Adrenal gland (tissue), 12 donors: Measurements from ENCODE around the gene SNED1. TPM values are rescaled to one million over a fixed set of nuclear protein-coding genes. Genes with fewer than 3 reads are reported as not detected.

ENCODE experiments used
- DNase-seq, 7 donors: peaks; one replicate each; pipeline ENCODE4 v3.0.0-alpha.2; 2019 to 2020
- H3K27ac ChIP-seq, 5 donors: fragments of 200-600 bp; sonication (generic) in 4 of 5; 1 replicate in 3 of 5; 2 replicates in 2 of 5; pipeline versions ENCODE4 v1.5.1 to v1.8.0; 2016 to 2020; ENCODE audit warnings: mild to moderate bottlenecking in 1 of 5
- H3K27me3 ChIP-seq: fragments of 200-600 bp; 2 replicates; pipeline ENCODE4 v1.8.0; 2021
- H3K36me3 ChIP-seq, 2 donors: fragments of 200-600 bp; replicated peaks in 1 of 2; 1 replicate in 1 of 2; 2 replicates in 1 of 2; pipeline versions ENCODE4 v1.5.1 to v1.8.0; 2018 to 2022
- H3K4me1 ChIP-seq, 2 donors: fragments of 200-600 bp; replicated peaks in 1 of 2; 1 replicate in 1 of 2; 2 replicates in 1 of 2; pipeline versions ENCODE4 v1.5.1 to v1.8.0; 2018 to 2021
- H3K4me3 ChIP-seq, 4 donors: fragments of 200-600 bp; sonication (generic) in 3 of 4; one replicate each; pipeline ENCODE4 v1.5.1; 2016 to 2018
- H3K9me3 ChIP-seq, 3 donors: fragments of 200-600 bp; sonication (generic) in 1 of 3; replicated peaks in 1 of 3; 1 replicate in 2 of 3; 2 replicates in 1 of 3; pipeline versions ENCODE4 v1.5.1 to v1.8.0; 2016 to 2021
- POLR2A ChIP-seq, 2 donors: fragments of 450-650 bp; IDR thresholded peaks; one replicate each; pipeline ENCODE4 v1.6.1; 2017; ENCODE audit warnings: antibody characterized with exemption in 2 of 2, mild to moderate bottlenecking in 2 of 2, moderate library complexity in 1 of 2
- WGBS, 4 donors: extraction: QIAGEN DNeasy Blood & Tissue Kit in 2 of 4; methylation state at CpG; one replicate each; pipeline versions ENCODE4 v1.1.5 to v1.1.7; 2013 to 2017; 5-methylcytosine and 5-hydroxymethylcytosine counted together
- intact Hi-C, 2 donors: fragments of 100-400 bp; cut with DNase I; formaldehyde crosslinking; loops; one replicate each; pipeline versions ENCODE4 v1.14.1 to v1.15.0; 2022 to 2023
- polyA plus RNA-seq, 3 donors: library from polyadenylated mRNA; stranded (reverse); fragments of 200-250 nt in 2 of 3; fragments of 350-450 nt in 1 of 3; fragmentation: Illumina TruSeq in 1 of 3; extraction: RNeasy Lipid Tissue Mini Kit (QIAGEN cat#74804) in 1 of 3; gene quantifications; one replicate each; pipeline ENCODE4 v1.2.3, GENCODE V29; 2013 to 2014
- total RNA-seq, 9 donors: library from RNA; depleted of rRNA in 4 of 9; stranded (reverse); fragments of >200 nt in 4 of 9; fragments of 120-200 nt in 1 of 9; fragmentation: NEBNext Ultra II Directional in 1 of 9; extraction: Animal tissue kit (Norgen Biotek cat#: 25700) in 1 of 9; gene quantifications; one replicate each; pipeline versions ENCODE4 v1.1.0 to v1.2.4, GENCODE V29; 2013 to 2023
- TF ChIP-seq, protein P1 (sequence below), 6 experiments: fragments of 450-650 bp in 4 of 6; fragments of 200-600 bp in 2 of 6; sonication (generic) in 1 of 6; IDR thresholded peaks; 1 replicate in 5 of 6; 2 replicates in 1 of 6; pipeline versions ENCODE4 v1.5.1 to v1.8.0; 2016 to 2021; ENCODE audit warnings: antibody characterized with exemption in 6 of 6, mild to moderate bottlenecking in 2 of 6, moderate library complexity in 1 of 6
- donor health status: healthy with polysubstance abuse.
- donor health status: Bipolar disorder and iron deficiency.
- donor health status: DM: yes; HTN: yes; CAD: no.
- donor health status: DM: no; HTN: no; CAD: no.
- donor health status: DM: no; HTN: no; CAD: no.
- donor health status: DM: yes; HTN: yes; CAD: no.

SNED1 gene
- total and polyA plus RNA-seq, 12 donors, result 3.1 to 59.5 (median 22.9) TPM

DNA sequence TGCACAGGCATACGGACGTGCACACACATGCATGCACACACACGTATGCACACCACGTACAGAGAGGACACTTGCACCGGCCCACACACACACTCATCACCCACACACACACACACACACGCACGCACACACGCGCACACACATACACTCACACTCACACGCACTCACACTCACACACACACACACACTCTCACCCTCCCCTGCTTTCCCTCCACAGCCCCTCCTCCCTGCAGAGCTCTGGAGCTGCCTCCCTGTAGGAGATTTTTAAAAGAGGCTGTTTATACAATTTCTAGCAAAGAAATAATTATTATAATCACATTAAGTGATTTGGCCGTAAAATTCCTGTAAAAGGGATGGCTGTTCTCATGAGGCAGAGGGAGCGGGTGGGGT, 36.5 kb upstream of the SNED1 start:
- intact Hi-C loops, result no loop called here
- Histone ChIP-seq H3K4me1 (peaks cover 27 to 36% of the 10 kb centered on the region in 2 donors), H3K9me3 (no peaks in the 10 kb centered on the region), H3K27ac (peak overlapping the region in 3 of 5 donors; percentile 46 to 89 (median 88)), H3K27me3 (no peaks in the 10 kb centered on the region), H3K4me3 (peak overlapping the region in 1 of 4 donors; percentile 23), H3K36me3 (no peaks in the 10 kb centered on the region)
- peak in 1 of 7 donors; percentile 48 for DNase-seq
- no peak for TF ChIP-seq POLR2A (IDR thresholded peaks at IDR 0.05)
- TF ChIP-seq, protein P1, sequence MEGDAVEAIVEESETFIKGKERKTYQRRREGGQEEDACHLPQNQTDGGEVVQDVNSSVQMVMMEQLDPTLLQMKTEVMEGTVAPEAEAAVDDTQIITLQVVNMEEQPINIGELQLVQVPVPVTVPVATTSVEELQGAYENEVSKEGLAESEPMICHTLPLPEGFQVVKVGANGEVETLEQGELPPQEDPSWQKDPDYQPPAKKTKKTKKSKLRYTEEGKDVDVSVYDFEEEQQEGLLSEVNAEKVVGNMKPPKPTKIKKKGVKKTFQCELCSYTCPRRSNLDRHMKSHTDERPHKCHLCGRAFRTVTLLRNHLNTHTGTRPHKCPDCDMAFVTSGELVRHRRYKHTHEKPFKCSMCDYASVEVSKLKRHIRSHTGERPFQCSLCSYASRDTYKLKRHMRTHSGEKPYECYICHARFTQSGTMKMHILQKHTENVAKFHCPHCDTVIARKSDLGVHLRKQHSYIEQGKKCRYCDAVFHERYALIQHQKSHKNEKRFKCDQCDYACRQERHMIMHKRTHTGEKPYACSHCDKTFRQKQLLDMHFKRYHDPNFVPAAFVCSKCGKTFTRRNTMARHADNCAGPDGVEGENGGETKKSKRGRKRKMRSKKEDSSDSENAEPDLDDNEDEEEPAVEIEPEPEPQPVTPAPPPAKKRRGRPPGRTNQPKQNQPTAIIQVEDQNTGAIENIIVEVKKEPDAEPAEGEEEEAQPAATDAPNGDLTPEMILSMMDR (IDR thresholded peaks at IDR 0.05), result no peak
- WGBS, 4 donors, result 23 to 35% (median 30%) methylated on average over 12 of the region's 12 CpGs

DNA sequence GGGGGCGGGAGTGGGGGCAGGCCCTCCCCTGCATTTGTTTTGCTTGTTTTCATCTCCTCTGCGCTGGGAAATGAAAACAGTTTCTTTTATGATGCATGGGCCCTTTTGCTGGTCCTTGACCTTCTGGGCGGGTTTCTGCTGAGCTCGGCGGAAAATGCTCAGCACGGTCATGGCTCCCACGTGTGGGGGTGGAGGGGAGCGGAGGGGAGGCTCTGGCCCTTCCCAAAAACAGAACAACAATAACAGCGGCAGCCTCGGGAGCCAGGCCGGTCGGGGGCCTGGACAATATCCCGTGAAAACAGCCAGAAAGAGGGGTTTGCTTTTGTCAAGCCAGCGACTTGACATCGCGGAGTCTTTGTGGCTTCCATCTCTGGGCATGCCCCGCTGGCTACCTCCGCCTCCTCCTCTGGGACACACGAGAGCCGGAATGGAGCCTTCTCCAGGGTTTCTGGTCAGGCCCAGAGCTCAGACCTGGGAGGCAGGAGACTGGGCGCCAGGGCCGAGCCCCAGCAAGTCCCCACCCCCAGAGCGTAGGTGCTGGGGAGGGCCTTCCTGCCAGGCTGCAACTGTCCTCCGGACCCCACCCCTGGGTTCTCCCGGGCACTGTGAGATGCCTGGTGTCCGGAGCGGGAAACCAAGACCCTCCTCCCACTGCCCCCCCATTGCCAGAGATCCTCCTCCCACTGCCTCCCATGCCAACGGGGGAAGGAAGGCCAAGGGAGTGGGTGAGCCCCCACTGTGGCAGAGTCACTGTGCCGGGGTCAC, 35.9 kb upstream of the SNED1 start:
- Histone ChIP-seq H3K9me3 (no peaks in the 10 kb centered on the region), H3K27ac (peak overlapping the region; percentile 30 to 89 (median 72)), H3K36me3 (no peaks in the 10 kb centered on the region), H3K27me3 (no peaks in the 10 kb centered on the region), H3K4me1 (peaks cover 27 to 36% of the 10 kb centered on the region in 2 donors), H3K4me3 (peak overlapping the region in 1 of 4 donors; percentile 23)
- WGBS, 4 donors, result 11 to 36% (median 30%) methylated on average over 13 to 29 of the region's 29 CpGs
- peak; percentile 69 to 88 (median 85) for DNase-seq
- TF ChIP-seq POLR2A (IDR thresholded peaks at IDR 0.05), result peak in 1 of 2 donors; percentile 27
- TF ChIP-seq, protein P1 (IDR thresholded peaks at IDR 0.05), result no peak
- intact Hi-C loops, result no loop called here

DNA sequence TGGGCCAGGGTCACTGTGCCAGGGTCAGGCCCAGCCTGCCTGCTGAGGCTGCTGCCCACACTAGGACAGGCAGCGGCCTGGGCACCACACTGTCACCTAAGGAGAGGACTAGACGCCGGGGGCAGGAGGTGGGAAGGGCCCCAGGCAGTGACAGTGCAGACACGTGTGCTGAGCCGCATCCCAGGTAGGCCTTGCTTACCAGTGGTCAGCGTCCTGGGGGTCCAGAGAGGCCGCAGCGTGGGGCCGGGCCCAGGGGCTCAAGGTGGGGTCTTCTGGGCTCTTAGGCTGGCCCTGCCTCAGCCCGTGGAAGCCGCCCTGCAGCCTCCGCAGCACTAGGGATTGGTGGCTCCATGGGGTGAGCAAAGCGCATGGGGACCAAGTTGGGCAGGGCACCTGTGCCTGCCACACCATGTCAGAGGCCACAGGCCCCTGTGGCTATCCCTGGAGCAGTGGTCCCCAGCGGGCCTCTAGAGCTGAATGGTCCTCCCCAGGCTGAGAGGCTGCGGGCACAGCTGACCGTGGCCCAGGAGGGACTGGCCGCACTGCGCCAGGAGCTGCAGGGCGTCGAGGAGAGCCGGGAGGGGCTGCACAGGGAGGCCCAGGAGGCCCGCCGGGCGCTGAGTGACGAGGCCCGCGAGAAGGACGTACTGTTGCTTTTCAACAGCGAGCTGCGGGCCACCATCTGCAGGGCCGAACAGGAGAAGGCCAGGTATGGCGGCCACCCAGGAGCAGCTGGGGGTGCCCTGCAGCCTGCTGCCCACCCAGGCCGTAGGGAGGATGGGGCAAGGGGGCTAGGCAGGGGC, 35.2 kb upstream of the SNED1 start:
- Histone ChIP-seq H3K36me3 (no peaks in the 10 kb centered on the region), H3K27ac (peak overlapping the region in 3 of 5 donors; percentile 72 to 89 (median 88)), H3K4me3 (no peak overlapping the region), H3K4me1 (peaks cover 27 to 29% of the 10 kb centered on the region in 2 donors), H3K9me3 (no peaks in the 10 kb centered on the region), H3K27me3 (no peaks in the 10 kb centered on the region)
- intact Hi-C loops, result no loop called here
- DNase-seq, result peak in 3 of 7 donors; percentile 13 to 30 (median 21)
- no peak for TF ChIP-seq POLR2A (IDR thresholded peaks at IDR 0.05)
- TF ChIP-seq, protein P1 (IDR thresholded peaks at IDR 0.05), result no peak
- 94 to 100% (median 96%) methylated on average over 1 to 33 of the region's 33 CpGs for WGBS, 4 donors
